ENCODE data around the gene NT5E.

NT5E gene

GRCh38 chr6:85473748-85474147 is 23.9 kb downstream of the NT5E start:
- Histone ChIP-seq H3K4me1 (ENCODE audit: control insufficient read depth in 1 of 2, insufficient read depth in 2 of 2, low read length in 2 of 2) (no peaks in the 10 kb centered on the region), H3K27ac (ENCODE audit: low read length) (no peak overlapping the region), H3K36me3 (ENCODE audit: control insufficient read depth in 1 of 2, insufficient read depth in 2 of 2, low read length in 2 of 2) (no peaks in the 10 kb centered on the region), H3K4me3 (ENCODE audit: low read depth in 1 of 2, low read length in 2 of 2) (no peak overlapping the region), H3K27me3 (ENCODE audit: low read depth, low read length) (no peaks in the 10 kb centered on the region), H3K9me3 (ENCODE audit: control insufficient read depth in 1 of 2, low read length in 2 of 2) (peaks cover 0 to 5% of the 10 kb centered on the region in 2 donors)

GRCh38 chr6:85476532-85476931 is 26.6 kb downstream of the NT5E start:
- Histone ChIP-seq H3K9me3 (ENCODE audit: control insufficient read depth in 1 of 2, low read length in 2 of 2) (peaks cover 0 to 5% of the 10 kb centered on the region in 2 donors), H3K36me3 (ENCODE audit: control insufficient read depth in 1 of 2, insufficient read depth in 2 of 2, low read length in 2 of 2) (no peaks in the 10 kb centered on the region), H3K4me3 (ENCODE audit: low read depth in 1 of 2, low read length in 2 of 2) (no peak overlapping the region), H3K27ac (ENCODE audit: low read length) (no peak overlapping the region), H3K27me3 (ENCODE audit: low read depth, low read length) (no peaks in the 10 kb centered on the region), H3K4me1 (ENCODE audit: control insufficient read depth in 1 of 2, insufficient read depth in 2 of 2, low read length in 2 of 2) (no peaks in the 10 kb centered on the region)

- H3K27me3 ChIP-seq (ENCODE audit: low read depth, low read length), result no peaks in the 10 kb centered on the region
- peaks cover 0 to 5% of the 10 kb centered on the region in 2 donors for H3K9me3 ChIP-seq (ENCODE audit: control insufficient read depth in 1 of 2, low read length in 2 of 2)
- H3K27ac ChIP-seq (ENCODE audit: low read length), result no peak overlapping the region
- no peak overlapping the region for H3K4me3 ChIP-seq (ENCODE audit: low read depth in 1 of 2, low read length in 2 of 2)
- H3K36me3 ChIP-seq (ENCODE audit: control insufficient read depth in 1 of 2, insufficient read depth in 2 of 2, low read length in 2 of 2), result no peaks in the 10 kb centered on the region
- H3K4me1 ChIP-seq (ENCODE audit: control insufficient read depth in 1 of 2, insufficient read depth in 2 of 2, low read length in 2 of 2), result no peaks in the 10 kb centered on the region
These were observed 29.3 kb downstream of the NT5E start for GRCh38 chr6:85479208-85479607.

- H3K4me1 ChIP-seq (ENCODE audit: control insufficient read depth in 1 of 2, insufficient read depth in 2 of 2, low read length in 2 of 2), result no peaks in the 10 kb centered on the region
- H3K36me3 ChIP-seq (ENCODE audit: control insufficient read depth in 1 of 2, insufficient read depth in 2 of 2, low read length in 2 of 2), result no peaks in the 10 kb centered on the region
- H3K4me3 ChIP-seq (ENCODE audit: low read depth in 1 of 2, low read length in 2 of 2), result no peak overlapping the region
- H3K27me3 ChIP-seq (ENCODE audit: low read depth, low read length), result no peaks in the 10 kb centered on the region
- no peaks in the 10 kb centered on the region for H3K9me3 ChIP-seq (ENCODE audit: control insufficient read depth in 1 of 2, low read length in 2 of 2)
- H3K27ac ChIP-seq (ENCODE audit: low read length), result peak overlapping the region; percentile 42
These were observed 32.5 kb downstream of the NT5E start for GRCh38 chr6:85482206-85482904.

- no peaks in the 10 kb centered on the region for H3K9me3 ChIP-seq (ENCODE audit: control insufficient read depth in 1 of 2, low read length in 2 of 2)
- H3K27ac ChIP-seq (ENCODE audit: low read length), result peak overlapping the region; percentile 42
- H3K36me3 ChIP-seq (ENCODE audit: control insufficient read depth in 1 of 2, insufficient read depth in 2 of 2, low read length in 2 of 2), result no peaks in the 10 kb centered on the region
- no peaks in the 10 kb centered on the region for H3K27me3 ChIP-seq (ENCODE audit: low read depth, low read length)
- no peaks in the 10 kb centered on the region for H3K4me1 ChIP-seq (ENCODE audit: control insufficient read depth in 1 of 2, insufficient read depth in 2 of 2, low read length in 2 of 2)
- no peak overlapping the region for H3K4me3 ChIP-seq (ENCODE audit: low read depth in 1 of 2, low read length in 2 of 2)
These were observed 33.2 kb downstream of the NT5E start for GRCh38 chr6:85482905-85483700.

GRCh38 chr6:85483846-85484245 is 34.0 kb downstream of the NT5E start:
- H3K4me1 ChIP-seq (ENCODE audit: control insufficient read depth in 1 of 2, insufficient read depth in 2 of 2, low read length in 2 of 2), result no peaks in the 10 kb centered on the region
- no peak overlapping the region for H3K27ac ChIP-seq (ENCODE audit: low read length)
- H3K9me3 ChIP-seq (ENCODE audit: control insufficient read depth in 1 of 2, low read length in 2 of 2), result no peaks in the 10 kb centered on the region
- H3K27me3 ChIP-seq (ENCODE audit: low read depth, low read length), result no peaks in the 10 kb centered on the region
- no peaks in the 10 kb centered on the region for H3K36me3 ChIP-seq (ENCODE audit: control insufficient read depth in 1 of 2, insufficient read depth in 2 of 2, low read length in 2 of 2)
- no peak overlapping the region for H3K4me3 ChIP-seq (ENCODE audit: low read depth in 1 of 2, low read length in 2 of 2)

GRCh38 chr6:85484948-85485347 is 35.1 kb downstream of the NT5E start:
- Histone ChIP-seq H3K36me3 (ENCODE audit: control insufficient read depth in 1 of 2, insufficient read depth in 2 of 2, low read length in 2 of 2) (no peaks in the 10 kb centered on the region), H3K27ac (ENCODE audit: low read length) (no peak overlapping the region), H3K4me3 (ENCODE audit: low read depth in 1 of 2, low read length in 2 of 2) (no peak overlapping the region), H3K4me1 (ENCODE audit: control insufficient read depth in 1 of 2, insufficient read depth in 2 of 2, low read length in 2 of 2) (no peaks in the 10 kb centered on the region), H3K9me3 (ENCODE audit: control insufficient read depth in 1 of 2, low read length in 2 of 2) (no peaks in the 10 kb centered on the region), H3K27me3 (ENCODE audit: low read depth, low read length) (no peaks in the 10 kb centered on the region)

- no peaks in the 10 kb centered on the region for H3K4me1 ChIP-seq (ENCODE audit: control insufficient read depth in 1 of 2, insufficient read depth in 2 of 2, low read length in 2 of 2)
- peaks cover 4% of the 10 kb centered on the region in 2 donors for H3K36me3 ChIP-seq (ENCODE audit: control insufficient read depth in 1 of 2, insufficient read depth in 2 of 2, low read length in 2 of 2)
- no peaks in the 10 kb centered on the region for H3K27me3 ChIP-seq (ENCODE audit: low read depth, low read length)
- no peak overlapping the region for H3K27ac ChIP-seq (ENCODE audit: low read length)
- no peaks in the 10 kb centered on the region for H3K9me3 ChIP-seq (ENCODE audit: control insufficient read depth in 1 of 2, low read length in 2 of 2)
- no peak overlapping the region for H3K4me3 ChIP-seq (ENCODE audit: low read depth in 1 of 2, low read length in 2 of 2)
These were observed 40.8 kb downstream of the NT5E start for GRCh38 chr6:85490516-85491248.

- H3K36me3 ChIP-seq (ENCODE audit: control insufficient read depth in 1 of 2, insufficient read depth in 2 of 2, low read length in 2 of 2), result peaks cover 4% of the 10 kb centered on the region in 2 donors
- no peaks in the 10 kb centered on the region for H3K4me1 ChIP-seq (ENCODE audit: control insufficient read depth in 1 of 2, insufficient read depth in 2 of 2, low read length in 2 of 2)
- no peaks in the 10 kb centered on the region for H3K27me3 ChIP-seq (ENCODE audit: low read depth, low read length)
- no peak overlapping the region for H3K27ac ChIP-seq (ENCODE audit: low read length)
- no peak overlapping the region for H3K4me3 ChIP-seq (ENCODE audit: low read depth in 1 of 2, low read length in 2 of 2)
- no peaks in the 10 kb centered on the region for H3K9me3 ChIP-seq (ENCODE audit: control insufficient read depth in 1 of 2, low read length in 2 of 2)
These were observed 43.5 kb downstream of the NT5E start for GRCh38 chr6:85493389-85493788.

- no peak overlapping the region for H3K27ac ChIP-seq (ENCODE audit: low read length)
- H3K4me1 ChIP-seq (ENCODE audit: control insufficient read depth in 1 of 2, insufficient read depth in 2 of 2, low read length in 2 of 2), result no peaks in the 10 kb centered on the region
- no peak overlapping the region for H3K4me3 ChIP-seq (ENCODE audit: low read depth in 1 of 2, low read length in 2 of 2)
- no peaks in the 10 kb centered on the region for H3K9me3 ChIP-seq (ENCODE audit: control insufficient read depth in 1 of 2, low read length in 2 of 2)
- peaks cover 4% of the 10 kb centered on the region in 2 donors for H3K36me3 ChIP-seq (ENCODE audit: control insufficient read depth in 1 of 2, insufficient read depth in 2 of 2, low read length in 2 of 2)
- H3K27me3 ChIP-seq (ENCODE audit: low read depth, low read length), result no peaks in the 10 kb centered on the region
These were observed 45.0 kb downstream of the NT5E start for GRCh38 chr6:85494547-85495536.
